ENCODE data around the gene SAMM50.

Gene SAMM50

DNA sequence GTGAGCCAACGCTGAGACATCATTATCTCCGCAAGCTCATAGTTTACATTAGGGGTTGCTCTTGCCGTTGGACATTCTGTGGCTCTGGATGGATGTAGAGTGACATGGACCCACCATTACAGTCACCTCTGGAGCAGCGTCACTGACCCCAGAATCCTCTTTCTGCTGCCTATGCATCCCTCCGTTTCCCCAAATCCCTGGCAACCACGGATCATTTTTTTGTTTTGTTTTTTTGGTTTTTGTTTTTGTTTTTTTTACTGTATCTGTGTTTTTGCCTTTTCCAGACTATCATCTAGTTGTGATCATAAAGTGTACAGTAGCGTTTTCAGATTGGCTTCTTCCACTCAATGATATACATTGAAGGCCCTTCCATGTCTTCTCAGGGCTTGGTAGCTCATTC is 72.8 kb downstream of the SAMM50 start:
- TF ChIP-seq, protein P1, sequence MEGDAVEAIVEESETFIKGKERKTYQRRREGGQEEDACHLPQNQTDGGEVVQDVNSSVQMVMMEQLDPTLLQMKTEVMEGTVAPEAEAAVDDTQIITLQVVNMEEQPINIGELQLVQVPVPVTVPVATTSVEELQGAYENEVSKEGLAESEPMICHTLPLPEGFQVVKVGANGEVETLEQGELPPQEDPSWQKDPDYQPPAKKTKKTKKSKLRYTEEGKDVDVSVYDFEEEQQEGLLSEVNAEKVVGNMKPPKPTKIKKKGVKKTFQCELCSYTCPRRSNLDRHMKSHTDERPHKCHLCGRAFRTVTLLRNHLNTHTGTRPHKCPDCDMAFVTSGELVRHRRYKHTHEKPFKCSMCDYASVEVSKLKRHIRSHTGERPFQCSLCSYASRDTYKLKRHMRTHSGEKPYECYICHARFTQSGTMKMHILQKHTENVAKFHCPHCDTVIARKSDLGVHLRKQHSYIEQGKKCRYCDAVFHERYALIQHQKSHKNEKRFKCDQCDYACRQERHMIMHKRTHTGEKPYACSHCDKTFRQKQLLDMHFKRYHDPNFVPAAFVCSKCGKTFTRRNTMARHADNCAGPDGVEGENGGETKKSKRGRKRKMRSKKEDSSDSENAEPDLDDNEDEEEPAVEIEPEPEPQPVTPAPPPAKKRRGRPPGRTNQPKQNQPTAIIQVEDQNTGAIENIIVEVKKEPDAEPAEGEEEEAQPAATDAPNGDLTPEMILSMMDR (conservative IDR thresholded peaks at IDR 0.05; ENCODE audit: low read length): no peak
- TF ChIP-seq EZH2phosphoT487 (IDR thresholded peaks at IDR 0.05; ENCODE audit: borderline replicate concordance): no peak
- Histone ChIP-seq H3K79me2 (ENCODE audit: insufficient read depth, low read length) (peaks cover 21% of the 10 kb centered on the region; the same call in 1 of the 2 replicates), H4K20me1 (ENCODE audit: insufficient read depth, low read length, poor library complexity, severe bottlenecking) (no peaks in the 10 kb centered on the region), H3K4me1 (ENCODE audit: insufficient read depth, low read length, poor library complexity, severe bottlenecking) (peaks cover 19% of the 10 kb centered on the region), H3K4me2 (ENCODE audit: low read depth, low read length, poor library complexity, severe bottlenecking) (no peak overlapping the region), H3K9ac (ENCODE audit: low read depth, low read length, poor library complexity, severe bottlenecking) (no peak overlapping the region), H3K36me3 (ENCODE audit: insufficient read depth, low read length) (no peaks in the 10 kb centered on the region), H3K4me3 (ENCODE audit: low read length, poor library complexity, severe bottlenecking) (no peak overlapping the region), H3K9me2 (replicated peaks; ENCODE audit: low read depth, low read length) (no peaks in the 10 kb centered on the region), H3K9me3 (ENCODE audit: insufficient read depth, low read depth, low read length) (no peaks in the 10 kb centered on the region), H3F3A (ENCODE audit: low read depth) (no peaks in the 10 kb centered on the region), H2AFZ (ENCODE audit: low read length) (no peak overlapping the region), H3K27me3 (ENCODE audit: insufficient read depth, low read length, poor library complexity, severe bottlenecking) (no peaks in the 10 kb centered on the region)

DNA sequence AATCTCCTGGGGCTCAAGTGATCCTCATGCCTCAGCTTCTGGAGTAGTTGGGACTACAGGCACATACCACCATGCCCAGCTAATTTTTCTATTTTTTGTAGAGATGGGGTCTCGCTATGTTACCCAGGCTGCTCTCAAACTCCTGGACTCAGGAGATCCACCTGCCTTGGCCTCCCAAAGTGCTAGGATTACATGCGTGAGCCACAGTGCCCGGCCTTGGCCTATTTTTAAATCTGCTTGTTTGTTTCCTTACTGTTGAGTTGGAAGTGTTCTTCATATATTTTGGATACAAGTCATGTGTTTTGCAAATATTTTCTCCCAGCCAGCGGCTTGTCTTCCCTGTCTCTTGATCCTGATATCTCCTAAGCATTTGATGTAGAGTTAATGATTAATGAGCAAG is 73.8 kb downstream of the SAMM50 start:
- peaks cover 19% of the 10 kb centered on the region for H3K4me1 ChIP-seq (ENCODE audit: insufficient read depth, low read length, poor library complexity, severe bottlenecking)
- H3K36me3 ChIP-seq (ENCODE audit: insufficient read depth, low read length): no peaks in the 10 kb centered on the region
- H3F3A ChIP-seq (ENCODE audit: low read depth): no peaks in the 10 kb centered on the region
- no peak overlapping the region for H3K4me2 ChIP-seq (ENCODE audit: low read depth, low read length, poor library complexity, severe bottlenecking)
- H2AFZ ChIP-seq (ENCODE audit: low read length): no peak overlapping the region
- H4K20me1 ChIP-seq (ENCODE audit: insufficient read depth, low read length, poor library complexity, severe bottlenecking): no peaks in the 10 kb centered on the region
- no peak for TF ChIP-seq EZH2phosphoT487 (IDR thresholded peaks at IDR 0.05; ENCODE audit: borderline replicate concordance)
- TF ChIP-seq, protein P1 (conservative IDR thresholded peaks at IDR 0.05; ENCODE audit: low read length): no peak
- H3K9me2 ChIP-seq (replicated peaks; ENCODE audit: low read depth, low read length): no peaks in the 10 kb centered on the region
- no peaks in the 10 kb centered on the region for H3K27me3 ChIP-seq (ENCODE audit: insufficient read depth, low read length, poor library complexity, severe bottlenecking)
- H3K9me3 ChIP-seq (ENCODE audit: insufficient read depth, low read depth, low read length): no peaks in the 10 kb centered on the region
- H3K79me2 ChIP-seq (ENCODE audit: insufficient read depth, low read length): peaks cover 21% of the 10 kb centered on the region; the same call in 1 of the 2 replicates
- H3K4me3 ChIP-seq (ENCODE audit: low read length, poor library complexity, severe bottlenecking): no peak overlapping the region
- H3K9ac ChIP-seq (ENCODE audit: low read depth, low read length, poor library complexity, severe bottlenecking): no peak overlapping the region

DNA sequence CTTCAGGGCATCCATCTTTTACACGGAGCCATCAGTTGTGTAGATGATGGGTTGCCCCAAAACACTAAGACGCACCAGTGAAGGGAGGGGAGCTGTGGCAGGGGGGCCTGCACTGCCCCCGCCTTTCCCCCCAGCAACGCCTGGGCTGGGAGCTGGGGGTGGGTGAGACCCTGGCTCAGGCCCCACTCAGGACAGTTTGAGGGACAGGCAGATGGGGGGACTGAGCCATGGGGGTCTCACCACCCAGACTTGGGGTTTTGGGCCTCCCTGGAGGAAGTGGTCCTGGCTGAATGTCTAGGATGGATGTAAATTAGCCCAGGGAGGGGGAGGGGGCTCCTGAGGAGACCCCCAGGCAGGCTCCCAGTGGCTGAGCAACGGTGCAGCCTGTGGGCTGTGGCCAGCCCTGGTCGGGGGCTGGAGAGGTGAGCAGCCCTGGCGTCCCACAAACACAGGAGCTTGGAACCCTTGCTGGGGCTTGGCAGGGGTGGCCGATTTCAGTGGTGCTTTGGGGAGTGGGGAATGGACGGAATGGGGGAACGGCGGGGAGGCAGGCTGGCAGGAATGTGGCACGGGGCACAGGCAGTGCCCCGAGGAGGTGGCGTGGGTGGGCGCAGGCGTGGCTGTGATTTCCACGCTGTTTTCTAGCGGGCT is 74.9 kb downstream of the SAMM50 start:
- Histone ChIP-seq H4K20me1 (ENCODE audit: insufficient read depth, low read length, poor library complexity, severe bottlenecking) (no peaks in the 10 kb centered on the region), H3K4me3 (ENCODE audit: low read length, poor library complexity, severe bottlenecking) (no peak overlapping the region), H3K9me3 (ENCODE audit: insufficient read depth, low read depth, low read length) (no peaks in the 10 kb centered on the region), H3K36me3 (ENCODE audit: insufficient read depth, low read length) (no peaks in the 10 kb centered on the region), H3K4me2 (ENCODE audit: low read depth, low read length, poor library complexity, severe bottlenecking) (no peak overlapping the region), H3K27me3 (ENCODE audit: insufficient read depth, low read length, poor library complexity, severe bottlenecking) (no peaks in the 10 kb centered on the region), H3K9me2 (replicated peaks; ENCODE audit: low read depth, low read length) (no peaks in the 10 kb centered on the region), H3K79me2 (ENCODE audit: insufficient read depth, low read length) (peaks cover 14% of the 10 kb centered on the region; the same call in 1 of the 2 replicates), H3K9ac (ENCODE audit: low read depth, low read length, poor library complexity, severe bottlenecking) (no peak overlapping the region), H3F3A (ENCODE audit: low read depth) (no peaks in the 10 kb centered on the region), H3K4me1 (ENCODE audit: insufficient read depth, low read length, poor library complexity, severe bottlenecking) (peaks cover 19% of the 10 kb centered on the region), H2AFZ (ENCODE audit: low read length) (no peak overlapping the region)
- no peak for TF ChIP-seq EZH2phosphoT487 (IDR thresholded peaks at IDR 0.05; ENCODE audit: borderline replicate concordance)
- TF ChIP-seq, protein P1 (conservative IDR thresholded peaks at IDR 0.05; ENCODE audit: low read length): no peak

Data from Loucy (cell line).